Uterus (tissue), 4 donors: Measurements from ENCODE around the gene SERPINA1. TPM values are rescaled to one million over a fixed set of nuclear protein-coding genes. Genes with fewer than 3 reads are reported as not detected.
"Not testable (repeated sequence)": the region's sequence is repeated elsewhere in the genome, so short reads cannot be mapped to it uniquely, and the experiment has no call there.

Experiments used
- DNase-seq, 2 donors: peaks; one replicate each; pipeline ENCODE4 v3.0.0-alpha.2; 2019 to 2020
- H3K27ac ChIP-seq, 2 donors: fragments of 200-600 bp; sonication (generic); 1 replicate in 1 of 2; 2 replicates in 1 of 2; pipeline ENCODE4 v1.5.1; 2016 to 2018
- H3K27me3 ChIP-seq, 2 donors: fragments of 200-600 bp; sonication (generic); one replicate each; pipeline ENCODE4 v1.5.1; 2018 to 2019; ENCODE audit warnings: control low read depth in 1 of 2
- H3K36me3 ChIP-seq, 2 donors: fragments of 200-600 bp; sonication (generic); one replicate each; pipeline ENCODE4 v1.5.1; 2019; ENCODE audit warnings: control low read depth in 1 of 2
- H3K4me1 ChIP-seq, 2 donors: fragments of 200-600 bp; sonication (generic); one replicate each; pipeline ENCODE4 v1.5.1; 2018 to 2019; ENCODE audit warnings: control low read depth in 1 of 2
- H3K4me3 ChIP-seq, 2 donors: fragments of 200-600 bp; sonication (generic); 1 replicate in 1 of 2; 2 replicates in 1 of 2; pipeline ENCODE4 v1.5.1; 2018 to 2019; ENCODE audit warnings: mild to moderate bottlenecking in 1 of 2
- H3K9me3 ChIP-seq, 2 donors: fragments of 200-600 bp; sonication (generic); one replicate each; pipeline ENCODE4 v1.5.1; 2019; ENCODE audit warnings: control low read depth in 1 of 2
- CTCF ChIP-seq, 4 experiments: fragments of 200-600 bp in 2 of 4; fragments of 450-650 bp in 2 of 4; sonication (generic) in 2 of 4; IDR thresholded peaks; one replicate each; pipeline ENCODE4 v1.5.1; 2016 to 2019; ENCODE audit warnings: antibody characterized with exemption in 4 of 4, mild to moderate bottlenecking in 2 of 4, moderate library complexity in 1 of 4
- POLR2A ChIP-seq, 2 donors: fragments of 450-650 bp; IDR thresholded peaks; one replicate each; pipeline ENCODE4 v1.6.1; 2016; ENCODE audit warnings: antibody characterized with exemption in 2 of 2, mild to moderate bottlenecking in 1 of 2, moderate library complexity in 1 of 2
- intact Hi-C: fragments of 100-400 bp; cut with DNase I; formaldehyde crosslinking; loops from one replicate; pipeline ENCODE4 v1.15.1; 2023; ENCODE audit warnings: low total_unique reads
- total RNA-seq, 4 donors: library from RNA; depleted of rRNA in 3 of 4; stranded (reverse); fragments of >200 nt in 3 of 4; gene quantifications; one replicate each; pipeline versions ENCODE4 v1.1.0 to v1.2.4, GENCODE V29; 2014 to 2023
- donor health status: DM: yes; HTN: yes; CAD: no.

SERPINA1 gene
- total RNA-seq, 4 donors from 2014 or later = 0.88 to 6.6 (median 4.9) TPM; not detected in 1

GRCh38 chr14:94374116-94374515, 14.3 kb downstream of the SERPINA1 start:
- H3K27ac ChIP-seq = no peak overlapping the region
- intact Hi-C loops = no loop called here

GRCh38 chr14:94373708-94374107, 14.7 kb downstream of the SERPINA1 start:
- intact Hi-C loops = no loop called here
- no peak for DNase-seq
- no peak overlapping the region for H3K4me3 ChIP-seq
- no peaks in the 10 kb centered on the region for H3K4me1 ChIP-seq
- no peaks in the 10 kb centered on the region for H3K27me3 ChIP-seq
- H3K27ac ChIP-seq = no peak overlapping the region
- H3K36me3 ChIP-seq = no peaks in the 10 kb centered on the region
- no peaks in the 10 kb centered on the region for H3K9me3 ChIP-seq
- TF ChIP-seq CTCF (IDR thresholded peaks at IDR 0.05) = no peak
- TF ChIP-seq POLR2A (IDR thresholded peaks at IDR 0.05) = no peak

More at GRCh38 chr14:94374116-94374515, 14.3 kb downstream of the SERPINA1 start:
- Histone ChIP-seq H3K27me3 (no peaks in the 10 kb centered on the region), H3K4me1 (no peaks in the 10 kb centered on the region), H3K36me3 (no peaks in the 10 kb centered on the region), H3K9me3 (no peaks in the 10 kb centered on the region), H3K4me3 (no peak overlapping the region)
- TF ChIP-seq CTCF (IDR thresholded peaks at IDR 0.05) (no peak), POLR2A (IDR thresholded peaks at IDR 0.05) (no peak)
- no peak for DNase-seq

- Histone ChIP-seq H3K4me1 (no peaks in the 10 kb centered on the region), H3K27ac (no peak overlapping the region), H3K27me3 (no peaks in the 10 kb centered on the region), H3K36me3 (no peaks in the 10 kb centered on the region), H3K9me3 (no peaks in the 10 kb centered on the region), H3K4me3 (no peak overlapping the region)
- no peak for TF ChIP-seq CTCF (IDR thresholded peaks at IDR 0.05)
- TF ChIP-seq POLR2A (IDR thresholded peaks at IDR 0.05) = no peak
- no peak for DNase-seq
- intact Hi-C loops = no loop called here
Observed at GRCh38 chr14:94372021-94372605, 16.3 kb downstream of the SERPINA1 start.

GRCh38 chr14:94370524-94370910, 17.9 kb downstream of the SERPINA1 start:
- no peaks in the 10 kb centered on the region for H3K4me1 ChIP-seq

GRCh38 chr14:94369766-94370523, 18.5 kb downstream of the SERPINA1 start:
- DNase-seq, H3K4me3 ChIP-seq, H3K27ac ChIP-seq, intact Hi-C loops, H3K27me3 ChIP-seq, H3K36me3 ChIP-seq, H3K4me1 ChIP-seq, H3K9me3 ChIP-seq: not testable (repeated sequence)

More at GRCh38 chr14:94370524-94370910, 17.9 kb downstream of the SERPINA1 start:
- Histone ChIP-seq H3K27me3 (no peaks in the 10 kb centered on the region), H3K27ac (no peak overlapping the region), H3K36me3 (no peaks in the 10 kb centered on the region), H3K4me3 (no peak overlapping the region), H3K9me3 (no peaks in the 10 kb centered on the region)
- DNase-seq = no peak
- intact Hi-C loops = no loop called here
- TF ChIP-seq CTCF (IDR thresholded peaks at IDR 0.05) (no peak), POLR2A (IDR thresholded peaks at IDR 0.05) (no peak)
